ENCODE results near the gene RGS3.

RGS3 gene

DNA sequence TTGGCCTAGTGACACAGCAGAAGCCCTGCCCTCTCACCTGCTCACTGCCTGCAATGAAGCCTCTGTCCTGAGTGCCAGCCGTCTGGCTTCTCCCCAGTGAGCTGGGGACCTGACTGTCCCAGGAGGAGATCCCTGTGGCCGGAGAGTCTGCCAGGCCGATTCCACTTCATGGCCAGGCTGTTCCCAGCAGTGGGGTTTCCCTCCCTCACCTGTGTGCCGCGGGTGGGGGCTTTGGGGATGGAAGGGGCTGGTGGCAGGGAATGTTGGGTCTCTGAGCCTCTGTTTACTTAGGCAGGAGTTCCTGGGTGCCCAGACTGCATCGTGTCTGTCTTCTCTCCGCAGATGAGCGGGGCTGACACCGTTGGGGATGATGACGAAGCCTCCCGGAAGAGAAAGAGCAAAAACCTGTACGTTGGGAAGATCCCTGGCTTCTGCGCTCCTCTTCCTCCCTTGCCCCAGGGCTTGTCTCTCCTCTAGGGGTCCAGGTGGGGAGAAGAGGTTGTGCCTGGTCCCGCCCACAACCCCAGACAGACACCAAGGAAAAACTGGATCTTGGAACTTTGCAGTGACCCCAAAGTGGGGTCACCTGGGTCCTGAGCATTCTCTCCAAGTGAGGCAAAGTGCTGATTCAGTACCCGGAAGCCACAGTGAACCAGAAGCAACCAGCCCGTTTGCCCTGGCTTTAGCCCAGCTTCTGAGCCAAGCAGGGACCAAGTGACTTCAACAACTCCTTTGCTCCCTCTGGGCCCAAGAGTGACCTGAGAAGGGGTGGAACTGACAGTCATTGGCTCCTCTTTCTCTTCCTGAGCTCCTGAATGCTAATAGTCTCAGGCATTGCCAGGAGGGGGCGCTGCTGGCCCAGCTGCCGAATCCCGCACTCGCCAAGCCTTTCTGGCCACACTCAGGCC is 127.7 kb downstream of the RGS3 start:
- no peak for DNase-seq

DNA sequence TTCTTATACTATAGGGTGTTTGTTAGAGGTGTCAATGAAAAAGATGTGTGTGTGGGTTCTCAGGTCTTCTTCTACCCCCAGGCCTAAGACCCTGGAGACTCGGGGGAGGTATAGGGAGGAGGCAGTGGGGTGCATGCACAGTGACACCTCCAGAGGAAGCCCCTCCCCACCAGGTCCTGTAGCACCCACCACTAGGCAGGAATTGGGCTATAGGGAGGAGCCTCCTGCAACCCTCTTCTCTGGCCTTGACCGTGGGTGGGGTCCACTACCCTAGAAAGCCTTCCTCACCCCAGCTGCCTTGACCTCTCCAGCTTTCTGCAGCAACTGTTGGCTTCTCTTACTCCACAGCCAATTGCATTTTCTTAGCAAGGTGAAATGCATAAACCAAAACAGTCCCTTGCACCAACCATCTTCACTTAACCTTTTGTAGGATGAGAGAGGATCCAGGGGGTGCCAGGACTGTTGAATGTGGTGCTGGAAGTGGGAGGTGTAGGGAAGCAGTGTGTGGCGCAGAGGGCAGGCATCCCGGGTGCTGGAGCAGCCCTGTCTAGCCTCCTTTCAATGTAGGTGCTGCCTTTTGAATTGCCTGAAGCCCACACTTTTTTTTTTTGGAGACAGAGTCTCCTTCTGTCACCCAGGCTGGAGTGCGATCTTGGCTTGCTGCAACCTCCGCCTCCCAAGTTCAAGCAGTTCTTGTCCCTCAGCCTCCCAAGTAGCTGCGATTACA is 128.5 kb downstream of the RGS3 start:
- no peak for DNase-seq

DNA sequence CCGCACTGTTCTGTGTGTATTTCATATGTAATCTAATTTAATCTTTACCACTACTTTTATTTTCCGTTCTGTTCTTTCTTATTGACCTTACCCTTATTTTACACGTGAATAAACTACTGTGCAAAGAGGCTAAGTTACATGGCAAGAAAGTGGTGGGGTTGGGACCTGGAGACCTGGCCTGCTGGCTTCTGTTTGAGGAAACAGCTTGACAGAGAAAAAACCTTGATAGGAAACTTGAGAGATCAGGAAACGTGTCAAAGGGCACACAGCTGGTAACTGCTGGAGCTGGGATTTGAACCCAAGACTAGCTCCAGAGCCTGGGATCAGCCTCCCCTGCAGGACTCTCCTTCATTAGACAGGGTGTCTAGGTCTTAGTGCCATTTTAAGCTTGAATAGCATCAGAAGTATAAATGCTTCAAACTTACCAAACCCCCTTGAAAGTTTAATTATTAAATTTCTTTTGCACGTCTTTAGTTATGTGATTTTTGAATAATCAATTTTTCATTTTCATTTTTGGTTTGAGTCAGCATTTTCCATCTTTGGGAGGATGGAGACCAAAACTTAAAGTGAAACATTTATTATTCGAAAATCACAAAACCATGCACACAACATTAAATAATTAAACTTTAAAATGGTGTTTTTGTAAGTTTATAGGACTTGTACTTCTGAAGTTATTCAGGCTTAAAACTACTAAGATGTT is 129.5 kb downstream of the RGS3 start:
- no peak for DNase-seq

DNA sequence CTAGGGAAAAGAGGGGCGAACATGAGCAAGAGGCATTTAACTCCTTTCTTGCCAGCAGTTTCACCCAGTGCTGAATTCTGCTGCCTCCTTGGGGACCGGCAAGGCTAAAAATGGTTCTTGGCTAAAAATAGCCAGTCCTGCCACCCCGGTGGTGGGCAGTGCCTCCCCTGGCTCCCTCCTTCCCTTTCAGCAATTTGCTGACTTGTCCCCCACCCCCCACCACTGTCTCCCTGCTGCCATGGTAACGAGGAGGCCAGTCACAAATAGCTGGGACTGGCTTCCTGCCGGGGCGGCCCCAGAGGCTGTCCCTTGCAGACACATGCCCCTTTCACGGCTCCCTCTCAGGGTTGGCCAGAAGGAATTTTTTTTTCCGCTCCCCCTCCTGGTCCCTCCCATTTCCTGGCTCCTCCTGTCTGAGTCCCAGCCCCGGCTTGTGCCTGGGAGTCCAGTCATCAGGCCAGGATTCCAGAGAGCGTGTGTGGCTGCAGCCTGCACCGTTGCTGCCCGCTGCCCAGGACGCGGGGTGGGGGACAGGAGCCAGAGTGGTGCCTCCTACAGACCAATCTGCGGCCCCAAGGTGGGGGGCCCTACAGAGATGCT is 130.3 kb downstream of the RGS3 start:
- no peak for DNase-seq

DNA sequence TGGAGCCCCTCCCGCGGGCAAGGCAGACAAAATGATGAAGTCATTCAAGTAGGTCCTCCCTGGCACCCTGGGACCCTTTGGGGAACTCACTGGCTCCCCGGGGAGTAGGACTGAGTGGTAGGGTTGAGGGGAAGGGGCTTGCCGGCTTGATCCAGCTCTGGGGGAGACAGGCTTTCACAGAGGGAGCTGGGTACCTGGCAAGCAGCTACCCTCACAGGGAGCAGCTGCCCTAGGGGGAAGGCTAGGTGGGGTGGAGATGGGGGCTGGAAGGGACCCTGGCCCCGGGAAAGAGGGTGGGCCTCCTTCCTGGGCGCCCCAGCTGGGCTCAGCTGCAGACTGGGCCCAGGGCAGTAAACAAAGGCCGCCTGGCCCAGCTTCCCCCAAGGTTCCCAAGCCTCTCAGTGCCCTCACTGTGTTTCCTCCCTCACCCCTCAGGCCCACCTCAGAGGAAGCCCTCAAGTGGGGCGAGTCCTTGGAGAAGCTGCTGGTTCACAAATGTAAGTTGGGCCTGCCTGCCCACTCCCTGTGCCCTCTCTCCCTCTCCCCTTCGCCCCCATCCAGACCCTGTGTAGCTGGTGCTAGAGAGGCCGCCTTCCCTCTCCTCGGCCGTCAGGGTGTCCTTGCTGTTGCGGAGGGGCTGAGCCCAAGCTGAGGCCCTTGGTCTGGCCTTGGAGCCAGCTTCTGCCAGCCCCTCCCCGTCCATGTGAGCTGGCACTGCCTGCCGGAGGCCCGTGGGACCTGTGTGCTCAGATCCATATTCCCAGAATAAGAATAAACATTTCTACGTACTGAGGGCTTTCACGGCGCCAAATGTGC is 131.2 kb downstream of the RGS3 start:
- no peak for DNase-seq

DNA sequence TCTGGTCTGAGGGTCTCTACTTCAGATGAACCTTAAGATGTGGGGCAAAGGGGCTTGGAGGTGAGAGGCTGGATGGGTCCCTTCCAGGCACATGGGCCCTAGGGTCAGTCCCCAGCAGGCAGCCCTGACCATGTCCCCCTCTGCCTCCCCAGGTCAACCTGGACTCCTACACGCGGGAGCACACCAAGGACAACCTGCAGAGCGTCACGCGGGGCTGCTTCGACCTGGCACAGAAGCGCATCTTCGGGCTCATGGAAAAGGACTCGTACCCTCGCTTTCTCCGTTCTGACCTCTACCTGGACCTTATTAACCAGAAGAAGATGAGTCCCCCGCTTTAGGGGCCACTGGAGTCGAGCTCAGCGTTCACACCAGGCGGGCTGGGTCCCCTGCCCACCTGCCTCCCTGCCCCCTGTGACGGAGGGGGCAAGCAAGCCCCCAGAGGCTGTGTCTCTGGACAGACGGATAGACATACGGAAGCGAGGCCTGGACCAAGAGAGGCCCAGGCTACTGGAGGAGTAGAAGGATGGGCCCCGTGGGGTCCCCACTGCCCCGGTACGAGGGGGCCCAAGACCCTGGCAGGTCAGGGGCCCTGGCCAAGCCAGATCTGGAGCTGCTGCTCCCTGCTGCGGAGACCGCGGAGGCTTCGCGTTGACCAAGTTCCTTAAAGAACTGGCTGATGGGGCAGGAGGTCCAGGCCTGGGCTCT is 133.2 kb downstream of the RGS3 start:
- no peak for DNase-seq

DNA sequence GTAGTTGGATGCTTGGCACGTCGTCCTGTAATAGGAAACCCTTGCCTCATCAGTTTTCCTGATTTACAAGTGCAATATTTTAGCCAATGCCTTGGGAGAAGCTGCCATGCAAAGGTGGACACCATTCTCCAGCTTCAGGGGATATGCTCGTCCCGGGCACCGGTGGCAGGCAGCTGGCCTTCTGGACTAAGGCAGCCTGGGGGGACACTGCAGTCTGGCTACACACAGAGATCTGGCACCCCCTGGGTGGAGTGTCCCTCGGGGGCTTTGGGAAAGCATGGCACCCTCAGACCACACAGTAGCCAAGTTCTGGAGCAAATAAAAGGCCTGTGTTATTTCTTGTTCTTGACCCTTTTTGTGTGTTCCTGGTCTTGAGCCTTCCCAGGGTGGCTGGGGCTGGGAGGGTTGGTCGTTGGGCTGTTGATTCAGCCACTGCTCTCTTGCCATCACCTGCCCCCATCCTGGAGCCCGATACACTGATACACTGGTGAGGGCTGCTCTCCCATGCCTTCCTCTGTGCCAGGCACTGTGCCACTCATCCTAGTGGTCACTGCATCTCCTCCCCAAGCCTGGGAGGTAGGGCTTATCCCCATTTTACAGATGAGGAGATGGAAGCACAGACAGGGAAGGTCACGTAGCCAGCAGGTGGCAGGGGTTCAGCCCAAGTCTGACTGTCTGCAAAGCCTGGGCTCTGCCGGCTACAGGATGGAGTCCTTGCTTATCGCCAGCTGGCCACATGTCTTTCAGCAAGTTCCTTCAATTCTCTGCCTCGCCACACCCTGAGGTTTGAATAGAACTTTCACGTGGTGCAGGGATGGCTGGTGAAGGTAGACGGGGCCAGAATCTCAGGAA is 134.1 kb downstream of the RGS3 start:
- no peak for DNase-seq

DNA sequence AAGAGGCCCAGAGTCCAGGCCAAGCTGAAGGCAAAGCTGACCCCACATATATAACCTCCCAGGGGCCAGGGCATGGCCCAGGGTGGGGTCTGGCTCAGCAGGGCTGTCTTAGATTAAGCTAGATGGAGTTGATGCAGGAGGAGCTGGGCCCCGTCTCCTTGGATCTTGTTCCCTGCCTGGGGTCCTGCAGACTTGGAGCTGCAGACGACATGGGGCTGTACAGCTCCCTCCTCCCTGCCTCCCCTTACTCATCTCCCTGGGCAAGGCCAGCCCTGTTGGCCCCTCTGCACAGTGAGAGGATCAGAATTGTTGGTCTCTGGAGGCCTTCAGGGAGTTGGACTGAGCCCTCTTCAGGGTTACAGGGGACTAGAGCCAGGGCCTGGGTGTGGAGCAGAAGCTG is 134.9 kb downstream of the RGS3 start:
- no peak for DNase-seq

DNA sequence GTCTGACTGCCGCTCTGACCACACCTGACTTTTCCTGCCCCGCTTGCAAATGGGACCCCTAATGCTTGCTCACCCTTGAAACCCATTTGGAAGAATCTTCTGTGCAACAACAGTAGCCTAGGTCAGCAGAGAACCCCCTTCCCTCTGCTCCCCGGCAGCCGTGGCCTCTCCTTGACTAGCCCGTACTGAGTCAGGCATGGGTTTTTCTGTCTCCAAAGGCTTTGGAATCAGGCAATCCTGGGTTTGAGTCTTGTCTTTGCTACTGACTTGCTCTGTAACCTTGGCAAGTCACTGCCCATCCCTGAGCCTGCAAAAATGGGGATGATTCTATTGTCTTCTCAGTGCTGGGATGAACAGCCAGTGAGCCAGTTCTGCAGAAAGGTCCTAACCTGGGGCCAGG is 135.4 kb downstream of the RGS3 start:
- no peak for DNase-seq

DNA sequence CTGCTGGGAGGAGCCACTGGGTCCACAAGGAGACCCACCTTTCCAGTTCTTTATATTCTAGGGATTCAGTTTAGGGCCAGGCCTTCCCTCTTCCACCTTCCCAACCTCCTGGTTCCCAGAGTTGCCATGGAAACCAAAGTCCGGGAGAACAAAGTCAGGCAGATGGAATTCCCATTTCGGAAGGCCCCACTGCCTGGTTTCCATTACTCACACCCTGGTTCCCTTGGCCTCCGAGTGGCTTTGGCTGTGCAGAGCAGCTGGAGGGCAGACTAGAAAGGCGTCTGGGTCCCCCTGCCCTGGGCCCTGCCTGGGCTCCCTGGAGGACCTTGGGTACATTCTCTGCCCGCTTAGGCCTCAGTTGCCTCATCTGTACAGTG is 136.1 kb downstream of the RGS3 start:
- DNase-seq, result no peak

DNA sequence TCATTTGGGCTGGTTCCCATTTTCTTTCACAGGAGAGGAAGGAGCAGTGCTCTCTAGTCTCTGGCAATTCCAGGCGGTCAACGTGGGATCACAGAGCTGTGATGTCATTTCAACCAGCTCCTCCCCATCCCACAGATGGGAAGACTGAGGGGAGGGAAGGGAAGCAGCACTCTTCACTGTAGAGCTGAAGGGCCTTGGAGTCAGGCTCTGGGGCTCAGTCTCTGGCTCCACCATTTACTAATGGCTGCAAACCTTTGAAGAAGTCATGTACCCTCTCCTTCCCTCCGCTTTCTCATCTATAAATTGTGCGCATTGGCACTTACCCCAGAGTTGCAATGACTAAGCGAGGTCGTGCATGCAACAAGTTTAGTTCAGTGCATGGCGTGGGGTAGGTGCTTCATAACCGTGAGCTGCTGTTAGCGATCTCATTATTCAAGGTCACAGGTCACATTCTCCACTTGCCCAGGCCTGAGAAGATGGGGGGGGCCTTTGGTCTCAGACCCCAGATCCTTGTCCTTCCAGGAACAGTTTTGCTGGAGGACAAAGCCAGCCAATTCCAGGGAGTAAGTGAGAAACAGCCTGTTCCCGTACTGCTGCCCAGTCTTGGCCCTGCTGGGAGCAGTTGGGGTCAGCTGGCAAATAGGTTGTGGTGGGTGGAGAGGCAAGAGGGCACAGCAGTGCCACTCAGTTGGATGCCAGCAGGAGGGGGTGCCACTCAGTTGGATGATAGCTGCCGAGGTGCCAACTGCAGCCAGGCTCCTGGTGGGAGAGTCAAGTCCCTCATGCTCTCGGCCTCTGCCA is 136.7 kb downstream of the RGS3 start:
- DNase-seq, result no peak

DNA sequence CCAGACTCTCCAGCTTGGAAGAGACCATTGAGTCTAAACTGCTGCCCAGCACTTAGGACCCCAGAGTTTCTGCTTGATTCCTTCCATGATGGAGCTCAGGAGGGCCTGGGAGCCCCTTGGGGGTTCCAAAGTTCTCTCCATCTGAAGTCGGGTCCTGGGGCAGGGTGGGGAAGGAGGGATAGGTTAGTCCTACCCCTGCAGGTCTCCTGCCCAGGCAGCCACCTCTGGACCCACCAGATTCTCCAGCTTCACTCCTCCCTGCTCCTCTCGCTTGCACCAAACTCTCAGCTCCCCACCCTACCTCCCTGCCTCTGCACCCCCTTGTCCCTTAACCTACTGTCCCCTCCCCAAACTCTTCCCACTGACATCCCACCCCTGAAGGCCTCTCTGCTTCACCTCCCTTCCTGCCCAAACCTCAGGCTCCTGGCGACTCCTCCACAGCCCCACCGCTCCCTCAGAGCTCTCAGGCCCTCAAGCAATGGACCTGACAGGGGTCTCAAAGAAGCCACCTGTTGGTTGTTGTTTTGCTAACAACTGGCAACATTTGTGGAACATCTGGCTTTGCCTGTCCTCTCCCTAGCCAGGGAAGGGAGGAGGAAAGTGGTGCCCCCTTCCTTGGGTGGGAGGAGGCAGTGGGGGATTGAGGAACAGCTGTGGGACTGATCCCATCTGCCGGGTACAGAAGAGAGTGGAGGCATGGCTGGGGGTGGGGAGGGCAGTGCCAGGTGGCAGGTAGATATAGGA is 137.5 kb downstream of the RGS3 start:
- no peak for DNase-seq

DNA sequence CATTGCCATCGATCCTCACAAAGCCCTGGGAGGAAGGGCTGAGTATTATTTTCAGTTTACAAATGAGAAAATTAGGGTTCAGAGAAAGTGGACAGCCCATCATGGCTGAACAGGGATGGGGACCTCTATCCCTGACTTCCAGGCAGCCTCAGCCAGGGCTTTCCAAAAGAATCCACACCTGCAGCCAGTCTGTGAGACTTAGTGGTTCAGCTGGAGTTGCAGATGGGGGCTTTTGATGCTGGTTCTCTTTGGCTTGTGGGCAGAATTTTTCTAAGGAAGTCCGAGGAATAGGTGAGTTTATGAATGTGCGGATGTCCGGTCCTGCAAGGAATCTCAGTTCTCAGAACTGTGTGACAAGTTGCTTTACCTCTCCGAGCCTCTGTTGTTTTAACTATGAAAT is 138.1 kb downstream of the RGS3 start:
- no peak for DNase-seq

DNA sequence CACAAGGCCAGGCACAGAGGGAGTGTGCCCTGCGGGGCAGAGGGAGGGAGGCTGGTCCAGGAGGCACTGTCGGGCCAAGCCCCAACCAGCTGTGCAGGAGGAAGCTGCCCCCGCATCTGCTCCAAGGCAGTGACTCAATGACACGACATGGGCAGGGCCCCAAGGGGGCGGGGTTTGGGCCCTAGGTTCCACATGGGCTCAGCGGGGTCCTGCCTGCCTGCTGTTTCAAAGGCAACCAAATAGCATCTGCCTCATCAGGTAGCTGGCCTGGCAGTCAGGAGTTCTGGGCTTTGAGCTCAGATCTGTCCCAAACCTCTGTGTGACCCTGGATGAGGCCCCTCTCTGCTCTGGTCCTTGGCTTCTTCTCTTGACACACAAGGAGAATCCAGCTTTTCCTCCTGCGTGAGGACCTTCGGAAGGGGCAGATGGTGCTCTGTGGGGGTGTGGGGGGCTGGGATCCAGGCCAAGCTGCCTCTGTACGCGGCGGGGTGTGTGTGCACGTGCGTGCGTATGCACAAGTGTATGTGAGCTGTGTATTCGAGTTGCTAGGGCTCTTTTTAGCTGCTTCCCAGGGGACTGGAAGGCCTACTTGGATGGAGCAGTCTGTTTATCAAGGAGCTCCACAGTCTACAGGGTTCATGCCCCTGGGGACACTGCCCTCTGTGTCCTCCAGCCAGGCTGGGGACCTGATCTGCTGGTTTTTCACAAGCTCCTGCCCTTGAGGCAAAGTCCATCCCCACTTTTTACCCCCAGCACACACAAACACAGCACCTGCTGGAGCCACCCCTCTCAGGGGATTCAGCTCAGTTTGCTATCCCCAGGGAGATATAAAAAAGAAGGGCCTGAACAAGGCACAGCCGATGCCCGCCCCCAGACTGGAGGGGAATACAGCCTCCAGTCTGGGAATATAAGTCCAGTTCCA is 138.9 kb downstream of the RGS3 start:
- DNase-seq, result no peak

DNA sequence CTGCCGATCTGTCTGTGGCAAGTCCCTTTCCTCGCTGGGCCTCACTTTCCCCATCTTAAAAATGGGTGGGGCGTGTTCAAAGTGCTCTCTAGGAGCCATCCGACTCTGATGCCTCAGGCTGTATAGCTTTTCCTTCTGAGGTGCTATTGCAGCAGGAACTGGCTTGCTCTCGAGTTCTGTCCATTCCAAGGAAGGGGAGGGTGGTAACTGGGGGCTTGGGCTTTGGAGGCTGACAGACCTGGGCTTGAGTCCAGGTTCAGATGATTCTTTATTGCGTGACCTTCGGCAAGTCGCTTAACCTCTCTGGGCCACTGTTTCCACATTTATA is 139.5 kb downstream of the RGS3 start:
- DNase-seq, result no peak

DNA sequence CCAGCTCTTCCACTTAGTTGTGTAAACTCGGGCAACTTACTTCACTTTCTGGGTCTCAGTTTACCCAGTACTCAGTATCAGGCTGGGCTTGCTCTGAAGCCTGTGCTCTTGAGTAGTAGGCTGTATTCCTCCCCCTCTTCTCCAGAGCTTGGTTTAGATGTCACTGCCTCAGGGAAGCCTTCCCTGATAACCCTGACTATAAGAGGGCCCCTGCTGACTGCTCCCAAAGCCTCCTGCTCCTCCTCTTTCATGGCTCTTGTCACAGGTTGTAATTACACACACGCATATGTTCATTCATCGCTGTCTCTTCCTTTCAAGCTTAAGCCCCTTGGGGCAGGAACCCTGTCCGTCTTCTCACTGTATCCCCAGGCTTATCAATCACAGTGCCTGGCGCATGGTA is 140.2 kb downstream of the RGS3 start:
- DNase-seq, result no peak

DNA sequence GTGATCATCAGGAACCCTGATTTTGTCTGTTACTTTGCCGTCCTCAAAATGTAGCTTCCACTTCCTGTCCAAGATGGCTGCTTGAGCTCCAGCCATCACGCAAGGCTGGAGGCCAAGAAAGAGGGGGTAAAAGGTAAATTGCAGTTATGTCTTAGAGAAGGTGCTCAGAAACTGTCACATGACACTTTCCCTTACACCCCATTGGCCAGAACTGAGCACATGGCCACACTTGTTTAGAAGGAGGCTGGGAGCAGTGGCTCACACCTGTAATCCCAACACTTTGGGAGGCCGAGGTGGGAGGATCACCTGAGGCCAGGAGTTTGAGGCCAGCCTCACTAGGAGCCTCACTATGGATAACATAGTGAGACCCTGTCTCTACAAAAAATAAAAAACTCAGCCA is 140.9 kb downstream of the RGS3 start:
- no peak for DNase-seq

DNA sequence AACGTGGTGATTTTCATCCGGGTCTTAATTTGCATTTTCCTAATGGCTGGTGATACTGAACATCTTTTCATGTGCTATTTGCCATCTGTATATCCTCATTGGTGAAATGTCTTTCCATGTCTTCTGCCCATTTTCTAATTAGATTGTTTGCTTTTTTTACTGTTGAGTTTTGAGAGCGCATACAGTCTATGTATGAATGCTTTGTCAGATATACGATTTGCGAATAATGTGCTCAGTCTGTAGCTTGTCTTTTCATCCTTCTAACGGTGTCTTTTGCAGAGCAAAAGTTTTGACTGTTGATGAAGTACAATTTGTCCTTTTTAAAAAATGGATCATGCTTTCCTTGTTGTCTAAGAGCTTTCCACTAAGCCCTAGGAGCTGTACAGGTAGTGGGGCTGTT is 143.0 kb downstream of the RGS3 start:
- no peak for DNase-seq
